ENCODE measurements around the gene SIK2. TPM values are rescaled to one million over a fixed set of nuclear protein-coding genes. Genes with fewer than 3 reads are reported as not detected.
"Not testable (repeated sequence)": the region's sequence is repeated elsewhere in the genome, so short reads cannot be mapped to it uniquely, and the experiment has no call there.

The SIK2 gene
- total RNA-seq, 8 experiments from 2014 or later: 8.5 to 22.5 (median 12.1) TPM

DNA sequence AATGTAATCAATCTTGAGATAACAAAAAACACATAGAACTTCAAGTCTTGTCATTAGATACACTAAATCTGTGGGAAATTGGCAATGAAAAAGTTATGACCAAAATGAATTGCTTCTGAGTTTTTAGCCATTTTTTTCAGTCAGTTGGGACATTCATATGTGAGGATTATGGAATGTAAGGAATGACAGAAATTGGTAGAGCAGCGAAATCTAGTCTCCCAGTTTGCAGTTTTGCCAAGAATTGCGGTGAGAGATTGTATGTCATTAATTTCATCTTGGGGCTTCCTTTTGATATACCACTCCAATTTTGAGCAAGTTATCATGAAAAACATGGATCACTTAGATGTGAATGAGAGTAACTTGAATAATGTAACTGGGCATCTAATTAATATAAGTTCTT lies 49.9 kb downstream of the SIK2 start:
- Histone ChIP-seq H3K4me1 (replicated peaks in 1 of 2) (no peaks in the 10 kb centered on the region), H3K4me3 (no peak overlapping the region), H3K27ac (no peak overlapping the region)
- 59 to 100% (median 90%) methylated on average over 1 to 2 of the region's 2 CpGs; no CpG with 5 or more reads in 1 of the 10 experiments for WGBS, 10 experiments
- ATAC-seq (replicated peaks in 6 of 8): no peak
- in situ Hi-C loops (cut with MboI; ENCODE audit: low pct_unique_long_range_greater_than_20kb in 2 of 9, low sequenced_read_pairs in 9 of 9, unreplicated experiment in 9 of 9): no loop called here

DNA sequence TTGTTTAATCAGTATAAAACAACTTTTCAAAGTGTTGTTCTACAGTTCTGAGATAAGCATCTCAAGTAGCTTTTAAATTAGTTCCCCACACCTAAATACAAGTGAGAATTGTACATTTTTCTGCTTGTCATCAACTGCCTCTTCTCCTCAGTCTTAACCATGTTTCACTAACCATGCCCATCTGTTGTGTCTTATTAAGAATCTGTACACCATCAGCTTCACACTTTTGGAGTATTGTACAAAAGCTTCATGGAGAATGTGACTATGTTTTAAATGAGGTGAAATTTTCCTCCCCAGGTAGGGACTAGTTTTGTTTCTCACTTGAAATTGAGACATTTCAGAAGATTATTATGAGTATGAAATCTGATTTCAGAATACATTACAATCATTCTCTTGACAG lies 52.4 kb downstream of the SIK2 start:
- in situ Hi-C loops (cut with MboI; ENCODE audit: low pct_unique_long_range_greater_than_20kb in 2 of 9, low sequenced_read_pairs in 9 of 9, unreplicated experiment in 9 of 9): no loop called here
- H3K27ac ChIP-seq: no peak overlapping the region
- H3K4me3 ChIP-seq: no peak overlapping the region
- ATAC-seq (replicated peaks in 6 of 8): no peak
- H3K4me1 ChIP-seq (replicated peaks in 1 of 2): peaks cover 0 to 6% of the 10 kb centered on the region in 2 donors

DNA sequence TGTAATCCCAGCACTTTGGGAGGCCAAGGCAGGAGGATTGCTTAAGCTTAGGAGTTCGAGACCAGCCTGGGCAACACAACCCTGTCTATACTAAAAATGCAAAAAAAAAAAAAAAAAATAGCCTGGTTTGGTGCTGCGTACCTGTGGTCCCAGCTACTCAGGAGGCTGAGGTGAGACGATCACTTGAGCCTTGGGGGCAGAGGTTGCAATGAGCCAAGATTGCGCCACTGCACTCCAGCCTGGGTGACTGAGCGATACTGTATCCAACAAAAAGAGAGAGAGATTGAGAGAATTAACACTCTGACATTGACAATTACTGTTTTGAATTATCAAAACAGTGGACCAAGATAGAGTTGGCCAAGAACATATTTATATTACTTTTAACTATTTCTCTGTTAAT lies 53.7 kb downstream of the SIK2 start:
- no peak overlapping the region for H3K27ac ChIP-seq
- H3K4me1 ChIP-seq (replicated peaks in 1 of 2): peaks cover 0 to 6% of the 10 kb centered on the region in 2 donors
- 64 to 100% (median 99%) methylated on average over 1 to 5 of the region's 5 CpGs; no CpG with 5 or more reads in 1 of the 10 experiments for WGBS, 10 experiments
- H3K4me3 ChIP-seq: no peak overlapping the region
- no peak for ATAC-seq (replicated peaks in 6 of 8)
- in situ Hi-C loops (cut with MboI; ENCODE audit: low pct_unique_long_range_greater_than_20kb in 2 of 9, low sequenced_read_pairs in 9 of 9, unreplicated experiment in 9 of 9): no loop called here

DNA sequence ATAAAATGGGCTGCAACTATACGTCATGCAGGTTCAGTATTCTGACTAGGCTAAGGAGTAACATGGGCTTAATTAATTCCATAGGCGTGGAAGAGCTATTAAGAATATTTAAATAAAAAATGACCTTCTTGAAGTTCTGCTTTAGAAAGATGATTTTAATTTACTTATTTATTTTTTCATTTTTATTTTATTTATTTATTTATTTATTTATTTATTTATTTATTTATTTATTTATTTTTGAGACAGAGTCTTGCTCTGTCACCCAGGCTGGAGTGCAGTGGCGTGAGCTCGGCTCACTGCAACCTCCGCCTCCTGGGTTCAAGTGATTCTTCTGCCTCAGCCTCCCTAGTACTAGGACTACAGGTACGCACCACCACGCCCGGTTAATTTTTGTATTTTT lies 55.7 kb downstream of the SIK2 start:
- 80 to 100% (median 95%) methylated on average over 2 to 8 of the region's 8 CpGs for WGBS, 10 experiments
- H3K4me3 ChIP-seq; in situ Hi-C loops (cut with MboI; ENCODE audit: low pct_unique_long_range_greater_than_20kb in 2 of 9, low sequenced_read_pairs in 9 of 9, unreplicated experiment in 9 of 9); H3K27ac ChIP-seq; ATAC-seq (replicated peaks in 6 of 8); H3K4me1 ChIP-seq (replicated peaks in 1 of 2): not testable (repeated sequence)

DNA sequence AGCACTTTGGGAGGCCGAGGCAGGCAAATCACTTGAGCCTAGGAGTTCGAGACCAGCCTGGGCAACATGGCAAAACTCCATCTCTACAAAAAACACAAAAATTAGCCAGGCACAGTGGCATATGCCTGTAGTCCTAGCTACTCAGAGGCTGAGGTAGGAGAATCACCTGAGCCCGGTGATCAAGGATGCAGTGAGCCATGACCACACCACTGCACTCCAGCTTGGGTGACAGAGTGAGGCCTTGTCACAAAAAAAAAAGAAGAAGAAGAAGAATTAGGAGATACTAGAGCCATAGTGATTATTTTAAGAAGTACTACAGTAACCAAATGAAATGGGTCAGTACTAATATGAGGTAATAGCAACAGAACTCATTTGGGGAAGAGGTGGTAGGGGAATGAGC lies 56.2 kb downstream of the SIK2 start:
- 93 to 100% (median 100%) methylated on average over 1 to 3 of the region's 3 CpGs; no CpG with 5 or more reads in 2 of the 10 experiments for WGBS, 10 experiments
- H3K4me1 ChIP-seq (replicated peaks in 1 of 2); in situ Hi-C loops (cut with MboI; ENCODE audit: low pct_unique_long_range_greater_than_20kb in 2 of 9, low sequenced_read_pairs in 9 of 9, unreplicated experiment in 9 of 9); ATAC-seq (replicated peaks in 6 of 8); H3K27ac ChIP-seq; H3K4me3 ChIP-seq: not testable (repeated sequence)

DNA sequence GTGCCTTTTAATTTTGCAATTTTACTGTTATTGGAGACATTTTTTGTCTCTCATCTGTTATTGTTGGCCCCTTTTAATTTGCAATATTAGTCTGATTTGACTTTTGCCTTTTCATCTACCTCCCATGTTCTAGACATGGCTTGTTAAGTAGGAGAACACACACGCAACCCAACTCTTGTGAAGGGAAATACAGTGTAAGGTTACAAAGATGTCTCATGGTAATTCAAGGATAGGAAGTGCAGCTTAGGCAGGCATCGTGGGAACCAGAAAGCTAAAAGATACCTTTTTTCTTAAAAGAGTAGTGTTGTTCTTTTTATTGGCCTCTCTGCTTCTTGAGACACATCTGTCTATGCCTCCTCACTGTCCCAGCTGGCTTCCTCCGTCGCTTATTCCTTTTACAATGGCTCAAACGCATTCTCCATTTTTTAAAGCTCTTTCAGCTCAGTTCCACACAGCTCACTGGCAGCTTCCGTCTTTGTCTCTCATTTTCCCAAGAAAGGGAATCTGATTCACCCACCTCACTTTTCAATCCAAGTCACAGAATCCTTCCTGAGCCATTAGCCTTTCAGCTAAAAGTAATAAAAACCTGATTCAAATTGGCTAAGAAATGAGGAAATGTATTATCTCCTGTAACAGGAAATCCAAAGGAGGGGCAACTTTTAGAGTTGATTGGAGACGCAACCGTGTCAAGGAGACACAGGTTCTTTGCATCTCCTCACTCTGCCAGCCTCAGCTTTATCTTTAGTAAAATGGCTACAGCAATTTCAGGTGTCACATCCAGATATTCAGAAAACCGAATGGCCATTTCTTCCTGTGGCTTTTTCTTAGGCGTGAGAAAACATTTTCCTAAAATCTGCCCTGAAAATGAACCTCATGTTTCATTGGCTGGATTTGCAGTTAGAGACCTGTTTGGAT lies 57.2 kb downstream of the SIK2 start:
- peak in 1 of 8 experiments; percentile 29 for ATAC-seq (replicated peaks in 6 of 8)
- Histone ChIP-seq H3K4me3 (no peak overlapping the region), H3K4me1 (replicated peaks in 1 of 2) (peaks cover 0 to 6% of the 10 kb centered on the region in 2 donors), H3K27ac (no peak overlapping the region)
- in situ Hi-C loops (cut with MboI; ENCODE audit: low pct_unique_long_range_greater_than_20kb in 2 of 9, low sequenced_read_pairs in 9 of 9, unreplicated experiment in 9 of 9): no loop called here
- 77 to 100% (median 84%) methylated on average over 4 to 8 of the region's 10 CpGs; no CpG with 5 or more reads in 1 of the 10 experiments for WGBS, 10 experiments

DNA sequence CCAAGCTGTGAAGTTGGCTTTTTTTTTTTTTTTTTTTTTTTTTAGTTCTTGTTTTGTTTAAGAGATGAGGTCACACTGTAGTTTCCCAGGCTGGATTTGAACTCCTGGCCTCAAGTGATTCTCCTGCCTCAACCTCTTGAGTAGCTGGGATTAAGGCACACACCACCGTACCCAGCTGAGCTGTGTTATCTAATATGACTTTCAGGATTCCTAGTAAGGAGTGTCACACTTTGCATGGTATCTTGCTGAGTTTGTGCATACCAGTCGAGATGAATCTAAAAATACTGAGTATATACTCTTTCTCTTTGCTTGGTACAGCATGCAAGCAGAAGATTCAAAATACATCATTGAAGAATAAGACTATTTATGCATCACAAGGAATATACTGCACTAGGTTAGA lies 58.6 kb downstream of the SIK2 start:
- H3K4me1 ChIP-seq (replicated peaks in 1 of 2): peaks cover 0 to 6% of the 10 kb centered on the region in 2 donors
- H3K27ac ChIP-seq: no peak overlapping the region
- no peak overlapping the region for H3K4me3 ChIP-seq
- no peak for ATAC-seq (replicated peaks in 6 of 8)
- in situ Hi-C loops (cut with MboI; ENCODE audit: low pct_unique_long_range_greater_than_20kb in 2 of 9, low sequenced_read_pairs in 9 of 9, unreplicated experiment in 9 of 9): no loop called here
- 82 to 100% (median 100%) methylated on average over 1 to 2 of the region's 2 CpGs; no CpG with 5 or more reads in 1 of the 10 experiments for WGBS, 10 experiments

DNA sequence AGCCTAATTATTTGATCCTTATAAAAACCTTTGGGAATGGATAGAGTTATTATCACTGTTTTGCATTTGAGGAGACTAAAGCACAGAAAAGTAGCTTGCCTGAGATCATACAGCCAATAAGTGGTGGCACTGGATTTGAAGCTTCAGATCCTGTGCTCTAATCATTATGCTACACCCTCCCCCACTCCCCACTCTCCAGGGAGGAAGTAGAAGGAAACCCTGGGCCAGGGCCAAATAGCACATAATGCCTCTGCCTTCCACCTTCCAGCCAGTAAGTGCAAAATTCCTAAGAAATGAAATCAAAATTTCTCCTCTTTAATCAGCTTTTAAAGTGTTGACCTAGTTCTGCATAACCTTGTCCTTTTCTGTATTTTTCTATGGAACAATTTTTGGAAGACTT lies 61.6 kb downstream of the SIK2 start:
- H3K27ac ChIP-seq: no peak overlapping the region
- no peak for ATAC-seq (replicated peaks in 6 of 8)
- no peak overlapping the region for H3K4me3 ChIP-seq
- in situ Hi-C loops (cut with MboI; ENCODE audit: low pct_unique_long_range_greater_than_20kb in 2 of 9, low sequenced_read_pairs in 9 of 9, unreplicated experiment in 9 of 9): no loop called here
- peaks cover 0 to 6% of the 10 kb centered on the region in 2 donors for H3K4me1 ChIP-seq (replicated peaks in 1 of 2)

DNA sequence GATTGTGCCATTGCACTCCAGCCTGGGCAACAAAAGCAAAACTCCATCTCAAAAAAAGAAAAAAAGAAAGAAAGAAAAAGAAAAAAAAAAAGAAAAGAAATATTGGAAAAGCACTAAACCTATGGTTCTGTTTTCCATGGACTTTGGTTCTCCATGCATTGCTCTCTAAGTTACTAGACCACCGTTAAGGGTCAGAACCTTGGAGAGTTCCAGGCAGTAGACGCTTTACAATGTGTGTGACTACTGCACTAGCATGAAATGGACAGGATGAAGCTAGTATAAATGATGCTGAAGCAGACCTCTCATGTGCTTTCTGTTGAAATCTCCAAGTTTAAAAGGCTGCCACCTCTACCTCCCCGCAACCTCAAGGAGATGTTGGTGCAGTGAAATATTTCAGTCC lies 63.5 kb downstream of the SIK2 start:
- Histone ChIP-seq H3K27ac (no peak overlapping the region), H3K4me3 (no peak overlapping the region), H3K4me1 (replicated peaks in 1 of 2) (no peaks in the 10 kb centered on the region)
- WGBS, 10 experiments: 0 to 100% (median 68%) methylated on average over 1 to 3 of the region's 3 CpGs; no CpG with 5 or more reads in 2 of the 10 experiments
- peak in 3 of 8 experiments; percentile 39 to 62 (median 60) for ATAC-seq (replicated peaks in 6 of 8)
- in situ Hi-C loops (cut with MboI; ENCODE audit: low pct_unique_long_range_greater_than_20kb in 2 of 9, low sequenced_read_pairs in 9 of 9, unreplicated experiment in 9 of 9): no loop called here

DNA sequence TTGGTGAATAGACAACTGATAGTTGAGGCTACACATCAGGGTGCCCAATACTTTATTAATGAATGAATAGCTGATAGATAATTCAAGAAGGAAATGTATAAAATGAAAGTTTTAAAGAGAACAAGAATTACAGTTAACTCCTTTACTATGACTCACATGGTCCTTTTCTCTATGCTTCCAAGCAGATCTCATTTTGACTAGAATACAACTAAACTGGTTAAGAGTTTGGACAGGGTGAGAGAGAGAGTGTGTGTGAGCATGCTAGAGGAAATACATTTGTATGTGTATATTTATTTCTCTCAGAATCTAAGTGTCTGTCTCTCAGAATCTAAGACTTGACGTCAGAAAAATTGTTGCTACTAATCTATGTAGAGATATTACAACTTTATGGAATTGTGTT lies 66.7 kb downstream of the SIK2 start:
- Histone ChIP-seq H3K4me1 (replicated peaks in 1 of 2) (no peaks in the 10 kb centered on the region), H3K4me3 (no peak overlapping the region), H3K27ac (no peak overlapping the region)
- no peak for ATAC-seq (replicated peaks in 6 of 8)
- in situ Hi-C loops (cut with MboI; ENCODE audit: low pct_unique_long_range_greater_than_20kb in 2 of 9, low sequenced_read_pairs in 9 of 9, unreplicated experiment in 9 of 9): no loop called here
- 60 to 100% (median 100%) methylated on average over 1 of the region's 1 CpG; no CpG with 5 or more reads in 2 of the 10 experiments for WGBS, 10 experiments

DNA sequence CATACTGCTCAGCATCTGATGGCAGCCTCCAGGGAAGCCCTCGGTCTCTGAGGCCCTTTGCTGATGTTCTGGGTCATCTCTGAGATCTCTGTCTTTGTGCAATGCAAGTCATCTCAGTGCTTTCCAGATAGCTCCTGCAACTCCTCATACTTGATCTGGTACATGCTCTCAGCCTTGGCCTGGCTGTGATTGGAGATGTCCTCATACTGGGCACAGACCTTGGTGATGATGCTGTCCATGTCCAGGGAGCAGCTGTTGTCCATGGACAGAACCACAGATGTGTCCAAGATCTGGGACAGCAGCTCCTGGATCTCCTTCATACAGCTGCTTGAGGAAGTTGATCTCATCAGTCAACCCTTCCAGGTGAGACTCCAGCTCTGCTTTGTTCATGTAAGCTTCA lies 69.1 kb downstream of the SIK2 start:
- Histone ChIP-seq H3K27ac (no peak overlapping the region), H3K4me3 (no peak overlapping the region), H3K4me1 (replicated peaks in 1 of 2) (no peaks in the 10 kb centered on the region)
- in situ Hi-C loops (cut with MboI; ENCODE audit: low pct_unique_long_range_greater_than_20kb in 2 of 9, low sequenced_read_pairs in 9 of 9, unreplicated experiment in 9 of 9): no loop called here
- WGBS, 10 experiments: 100% methylated on average over 1 of the region's 1 CpG; no CpG with 5 or more reads in 8 of the 10 experiments
- ATAC-seq (replicated peaks in 6 of 8): no peak

DNA sequence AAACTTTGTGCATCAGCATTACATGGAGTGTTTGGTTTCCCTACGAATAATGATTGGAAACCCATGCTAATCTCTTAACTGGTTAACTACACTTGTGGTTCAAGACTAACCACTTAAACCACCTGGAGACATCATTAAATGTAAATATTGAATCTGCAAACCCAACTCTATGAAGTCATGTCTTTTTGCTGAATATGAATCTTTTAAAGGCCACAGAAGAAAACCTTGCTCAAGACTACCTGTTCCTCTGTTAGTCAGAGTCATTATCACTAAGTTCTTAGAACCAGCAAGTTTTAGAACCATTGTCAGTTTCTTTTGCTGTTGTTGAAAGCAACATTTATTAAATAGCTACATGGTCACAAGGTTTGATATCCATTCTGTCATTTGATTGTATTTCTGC lies 70.7 kb downstream of the SIK2 start:
- no peak overlapping the region for H3K27ac ChIP-seq
- no peak for ATAC-seq (replicated peaks in 6 of 8)
- H3K4me3 ChIP-seq: no peak overlapping the region
- in situ Hi-C loops (cut with MboI; ENCODE audit: low pct_unique_long_range_greater_than_20kb in 2 of 9, low sequenced_read_pairs in 9 of 9, unreplicated experiment in 9 of 9): no loop called here
- no peaks in the 10 kb centered on the region for H3K4me1 ChIP-seq (replicated peaks in 1 of 2)
- 80 to 100% (median 100%) methylated on average over 1 of the region's 1 CpG; no CpG with 5 or more reads in 4 of the 10 experiments for WGBS, 10 experiments

DNA sequence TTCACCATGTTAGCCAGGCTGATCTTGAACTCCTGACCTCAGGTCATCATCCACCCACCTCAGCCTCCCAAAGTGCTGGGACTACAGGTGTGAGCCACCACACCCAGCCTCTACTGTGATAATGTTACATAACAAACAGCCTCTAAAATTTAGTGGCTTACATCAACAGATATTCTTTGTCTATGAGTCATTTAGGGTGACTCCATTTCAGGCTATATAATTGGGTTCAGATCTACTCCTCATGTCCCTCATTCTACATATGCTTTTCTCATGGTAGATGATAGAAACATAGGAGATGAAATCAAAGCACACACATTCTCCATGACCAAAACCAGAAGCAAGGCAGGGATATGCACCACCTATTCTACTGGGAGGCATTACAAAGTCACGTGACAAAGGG lies 72.7 kb downstream of the SIK2 start:
- in situ Hi-C loops (cut with MboI; ENCODE audit: low pct_unique_long_range_greater_than_20kb in 2 of 9, low sequenced_read_pairs in 9 of 9, unreplicated experiment in 9 of 9): no loop called here
- no peak overlapping the region for H3K27ac ChIP-seq
- ATAC-seq (replicated peaks in 6 of 8): no peak
- WGBS, 10 experiments: 80 to 100% (median 100%) methylated on average over 1 of the region's 1 CpG; no CpG with 5 or more reads in 5 of the 10 experiments
- H3K4me1 ChIP-seq (replicated peaks in 1 of 2): no peaks in the 10 kb centered on the region
- no peak overlapping the region for H3K4me3 ChIP-seq

DNA sequence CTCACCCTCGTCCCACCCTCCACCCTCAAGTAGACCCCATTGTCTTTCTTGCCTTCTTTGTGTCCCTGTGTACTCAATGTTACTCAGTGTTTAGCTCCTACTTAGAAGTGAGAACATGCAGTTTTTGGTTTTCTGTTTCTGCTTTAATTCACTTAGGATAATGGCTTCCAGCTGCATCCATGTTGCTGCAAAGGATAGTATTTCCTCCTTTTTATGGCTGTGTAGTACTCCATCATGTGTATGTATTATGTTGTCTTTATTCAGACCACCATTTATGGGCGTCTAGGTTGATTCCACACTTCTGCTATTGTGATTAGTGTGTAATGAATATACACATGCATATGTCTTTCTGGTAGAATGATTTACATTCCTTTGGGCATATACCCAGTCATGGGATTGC lies 73.6 kb downstream of the SIK2 start:
- no peaks in the 10 kb centered on the region for H3K4me1 ChIP-seq (replicated peaks in 1 of 2)
- in situ Hi-C loops (cut with MboI; ENCODE audit: low pct_unique_long_range_greater_than_20kb in 2 of 9, low sequenced_read_pairs in 9 of 9, unreplicated experiment in 9 of 9): no loop called here
- H3K4me3 ChIP-seq: no peak overlapping the region
- H3K27ac ChIP-seq: no peak overlapping the region
- 42 to 100% (median 100%) methylated on average over 1 to 2 of the region's 2 CpGs; no CpG with 5 or more reads in 1 of the 10 experiments for WGBS, 10 experiments
- ATAC-seq (replicated peaks in 6 of 8): no peak

Measured in motor neuron (in vitro differentiated cells).